Upper lobe of right lung (tissue), 1 donor: Measurements from ENCODE around the gene TMEM37. TPM values are rescaled to one million over a fixed set of nuclear protein-coding genes. Genes with fewer than 3 reads are reported as not detected.

Experiments
- ATAC-seq: fragments of 200-7000 bp; cut with Tn5 transposase; one replicate; pipeline ENCODE4 v1.9.1; 2020; ENCODE audit warnings: mild to moderate bottlenecking, moderate library complexity
- DNase-seq: peaks from one replicate; pipeline ENCODE4 v3.0.0-alpha.2; 2020
- H3K27ac ChIP-seq: fragments of 200-600 bp; one replicate; pipeline ENCODE4 v1.8.0; 2022
- H3K27me3 ChIP-seq: fragments of 200-600 bp; one replicate; pipeline ENCODE4 v1.8.0; 2022; ENCODE audit warnings: mild to moderate bottlenecking
- H3K36me3 ChIP-seq: fragments of 200-600 bp; one replicate; pipeline ENCODE4 v1.8.0; 2022
- H3K4me1 ChIP-seq: fragments of 200-600 bp; one replicate; pipeline ENCODE4 v1.8.0; 2022
- H3K4me3 ChIP-seq: fragments of 200-600 bp; one replicate; pipeline ENCODE4 v1.8.0; 2022; ENCODE audit warnings: mild to moderate bottlenecking
- H3K9me3 ChIP-seq: fragments of 200-600 bp; one replicate; pipeline ENCODE4 v1.8.0; 2022
- CTCF ChIP-seq: fragments of 200-600 bp; IDR thresholded peaks from one replicate; pipeline ENCODE4 v1.8.0; 2022; ENCODE audit warnings: antibody characterized with exemption
- intact Hi-C: fragments of 100-400 bp; cut with DNase I; formaldehyde crosslinking; loops from one replicate; pipeline ENCODE4 v1.11.0; 2022
- total RNA-seq: library from RNA; stranded (reverse); fragmentation: NEBNext Ultra II Directional; extraction: Animal tissue kit (Norgen Biotek cat#: 25700); gene quantifications from one replicate; pipeline ENCODE4 v1.2.1, GENCODE V29; 2021
- donor health status: DM: no; HTN: yes; CAD: no; lungs with severe emphysema.

The TMEM37 gene
- total RNA-seq, 1 donor from 2014 or later = 23.8 TPM

- Histone ChIP-seq H3K9me3 (no peaks in the 10 kb centered on the region), H3K4me1 (no peaks in the 10 kb centered on the region), H3K36me3 (no peaks in the 10 kb centered on the region), H3K27me3 (no peaks in the 10 kb centered on the region), H3K27ac (no peak overlapping the region), H3K4me3 (no peak overlapping the region)
- ATAC-seq = no peak
- TF ChIP-seq CTCF = no peak
- intact Hi-C loops = no loop called here
- DNase-seq = no peak
These were observed 9.2 kb downstream of the TMEM37 start for GRCh38 chr2:119440873-119441272.

GRCh38 chr2:119441376-119442225 lies 9.9 kb downstream of the TMEM37 start:
- Histone ChIP-seq H3K27ac (no peak overlapping the region), H3K9me3 (no peaks in the 10 kb centered on the region), H3K27me3 (no peaks in the 10 kb centered on the region), H3K4me1 (peaks cover 3% of the 10 kb centered on the region), H3K36me3 (no peaks in the 10 kb centered on the region), H3K4me3 (no peak overlapping the region)
- ATAC-seq (peak; percentile 46), DNase-seq (no peak)
- intact Hi-C loops = no loop called here
- no peak for TF ChIP-seq CTCF

- DNase-seq (no peak), ATAC-seq (no peak)
- Histone ChIP-seq H3K4me3 (no peak overlapping the region), H3K9me3 (no peaks in the 10 kb centered on the region), H3K36me3 (no peaks in the 10 kb centered on the region), H3K27ac (no peak overlapping the region), H3K4me1 (peaks cover 4% of the 10 kb centered on the region), H3K27me3 (no peaks in the 10 kb centered on the region)
- intact Hi-C loops = no loop called here
- no peak for TF ChIP-seq CTCF
These were observed 10.6 kb downstream of the TMEM37 start for GRCh38 chr2:119442226-119442619.

- intact Hi-C loops = no loop called here
- Histone ChIP-seq H3K27me3 (no peaks in the 10 kb centered on the region), H3K4me1 (peaks cover 4% of the 10 kb centered on the region), H3K27ac (no peak overlapping the region), H3K4me3 (no peak overlapping the region), H3K36me3 (no peaks in the 10 kb centered on the region), H3K9me3 (no peaks in the 10 kb centered on the region)
- DNase-seq = no peak
- no peak for ATAC-seq
- TF ChIP-seq CTCF = no peak
These were observed 11.2 kb downstream of the TMEM37 start for GRCh38 chr2:119442850-119443249.

GRCh38 chr2:119446037-119446436 lies 14.4 kb downstream of the TMEM37 start:
- intact Hi-C loops = no loop called here
- no peak for ATAC-seq
- peaks cover 4% of the 10 kb centered on the region for H3K4me1 ChIP-seq
- H3K36me3 ChIP-seq = no peaks in the 10 kb centered on the region
- no peak overlapping the region for H3K4me3 ChIP-seq
- H3K27me3 ChIP-seq = no peaks in the 10 kb centered on the region
- H3K9me3 ChIP-seq = no peaks in the 10 kb centered on the region
- no peak for TF ChIP-seq CTCF
- DNase-seq = no peak
- H3K27ac ChIP-seq = no peak overlapping the region
